HG03280 (cell line): ENCODE measurements around the gene LITAF.

Source experiments
- ATAC-seq: cut with Tn5 transposase; IDR thresholded peaks from one replicate; pipeline ENCODE4 v1.9.1; 2021; ENCODE audit warnings: mild to moderate bottlenecking, moderate library complexity; ENCODE audit not compliant: unreplicated experiment

The LITAF gene

GRCh38 chr16:11586856-11587642 is at the start of gene LITAF:
Gene LITAF (minus strand): TSS chr16:11586919. CDS start chr16:11556730, 30,189 bp downstream.
- ATAC-seq: peak; percentile 48

DNA sequence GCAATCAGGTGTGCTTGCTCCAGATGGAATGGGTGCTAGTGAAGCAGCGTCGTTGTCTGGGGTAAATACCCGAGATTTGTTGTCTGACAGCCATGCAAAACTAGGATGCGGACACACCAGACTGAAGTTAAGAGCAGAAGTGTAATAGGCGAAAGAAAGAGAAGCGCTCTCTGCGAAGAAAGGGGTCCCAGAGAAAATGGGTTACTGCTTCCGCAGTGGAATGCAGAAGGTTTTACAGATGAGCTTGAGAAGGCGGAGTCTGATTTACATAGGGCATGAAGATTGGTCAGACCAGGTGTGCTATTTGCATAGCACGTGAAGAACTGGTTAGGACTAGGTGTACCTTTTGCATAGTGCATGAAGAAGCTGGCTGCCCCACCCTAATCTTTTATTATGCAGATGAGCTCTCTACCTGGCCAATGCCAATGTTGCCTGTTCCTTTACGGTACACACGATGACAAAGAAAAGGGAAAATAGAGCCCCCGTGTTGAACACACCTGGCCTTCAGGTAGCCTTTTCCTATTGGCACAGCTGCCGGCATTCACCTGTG is 49.5 kb upstream of the LITAF start:
- no peak for ATAC-seq

DNA sequence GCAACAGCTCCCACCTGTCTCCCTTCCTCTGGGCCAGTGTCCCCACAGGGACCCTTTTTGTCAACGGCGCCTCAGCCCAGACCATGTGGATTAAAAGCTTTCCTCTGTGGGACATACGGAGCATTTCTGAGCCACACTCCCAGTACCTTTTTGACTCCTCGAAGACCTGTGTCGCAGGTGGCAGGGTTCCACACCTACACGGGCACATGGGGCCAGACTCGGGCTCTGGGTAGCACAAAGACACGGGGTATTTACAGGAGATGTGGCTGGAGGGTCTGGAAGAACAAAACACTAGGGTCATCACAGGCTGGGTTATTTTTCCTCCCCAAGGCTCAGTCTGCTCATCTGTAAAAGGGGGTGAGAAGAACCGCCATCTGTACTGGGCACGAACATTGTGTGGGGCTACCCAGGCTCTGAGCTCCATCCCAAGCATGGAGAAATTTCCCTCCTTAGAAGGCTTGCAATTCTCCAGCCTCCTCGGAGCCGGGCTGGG is 49.0 kb upstream of the LITAF start:
- ATAC-seq: no peak

DNA sequence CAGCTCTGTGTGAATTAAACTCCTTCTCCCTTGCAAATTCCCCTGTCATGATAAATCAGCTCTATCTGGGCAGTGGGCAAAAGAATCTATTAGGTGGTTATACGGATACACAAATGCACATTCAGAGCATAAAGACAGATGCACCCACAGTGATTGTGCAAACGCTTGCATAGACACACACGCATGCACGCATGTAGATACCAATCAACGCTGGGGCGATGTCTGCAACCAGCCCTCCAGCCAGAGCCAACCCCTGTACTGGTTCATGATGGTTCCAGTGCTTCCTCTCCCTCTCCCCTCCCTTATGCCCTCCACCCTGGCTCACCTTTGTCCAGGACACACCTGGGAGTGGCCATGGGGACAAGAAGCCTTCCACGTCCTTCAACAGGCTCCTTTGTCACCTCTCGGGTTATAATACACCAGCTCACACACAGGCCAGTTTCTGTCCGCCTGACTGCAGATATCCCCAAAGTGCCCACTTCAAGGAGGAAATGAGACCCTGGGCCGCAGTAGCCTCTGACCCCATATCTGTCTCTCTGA is 48.5 kb upstream of the LITAF start:
- ATAC-seq: no peak

GRCh38 chr16:11634312-11634711 is 47.6 kb upstream of the LITAF start:
- ATAC-seq: no peak

DNA sequence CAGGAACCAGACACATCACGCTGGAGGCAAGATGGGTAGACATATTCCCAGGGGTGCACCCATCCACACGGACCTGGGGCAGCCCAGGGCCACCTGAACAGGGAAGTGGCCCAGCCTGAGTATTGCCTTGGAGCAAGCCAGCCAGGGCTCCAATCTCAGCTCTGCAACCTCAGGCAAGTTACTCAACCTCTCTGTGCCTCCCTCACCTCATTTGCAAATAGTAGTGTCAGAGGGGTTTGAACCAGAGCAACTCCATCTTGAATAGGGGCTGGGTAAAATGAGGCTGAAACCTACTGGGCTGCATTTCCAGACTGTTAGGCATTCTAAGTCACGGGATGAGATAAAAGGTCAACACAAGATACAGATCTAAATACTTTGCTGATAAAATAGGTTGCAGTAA is 46.4 kb upstream of the LITAF start:
- ATAC-seq: no peak

DNA sequence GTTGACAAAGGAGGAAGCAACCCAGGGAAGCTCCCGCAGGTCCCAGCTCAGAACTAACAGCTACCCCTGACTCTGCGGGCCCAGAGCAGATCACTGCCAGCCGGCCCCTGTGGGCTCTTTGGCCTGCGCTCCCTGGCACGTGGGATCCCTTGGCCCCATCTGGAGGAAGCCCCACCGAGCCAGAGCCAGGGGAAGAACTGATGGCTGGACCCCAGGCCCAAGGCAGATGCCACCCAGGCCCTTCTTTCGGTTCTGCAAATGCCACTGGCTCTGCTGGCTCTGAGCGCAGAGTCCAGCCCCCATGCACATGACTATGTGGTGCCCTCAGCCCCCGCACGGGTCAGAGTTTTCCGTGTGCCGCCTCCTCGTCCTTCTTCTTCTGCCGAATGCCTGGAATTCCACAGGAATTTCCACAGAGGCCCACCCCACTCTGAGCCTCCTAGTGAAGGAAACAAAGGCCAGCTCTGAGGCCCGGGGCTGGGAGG is 45.8 kb upstream of the LITAF start:
- no peak for ATAC-seq

GRCh38 chr16:11631214-11631613 is 44.5 kb upstream of the LITAF start:
- no peak for ATAC-seq

- no peak for ATAC-seq
These were observed 44.0 kb upstream of the LITAF start for GRCh38 chr16:11630768-11631056.

DNA sequence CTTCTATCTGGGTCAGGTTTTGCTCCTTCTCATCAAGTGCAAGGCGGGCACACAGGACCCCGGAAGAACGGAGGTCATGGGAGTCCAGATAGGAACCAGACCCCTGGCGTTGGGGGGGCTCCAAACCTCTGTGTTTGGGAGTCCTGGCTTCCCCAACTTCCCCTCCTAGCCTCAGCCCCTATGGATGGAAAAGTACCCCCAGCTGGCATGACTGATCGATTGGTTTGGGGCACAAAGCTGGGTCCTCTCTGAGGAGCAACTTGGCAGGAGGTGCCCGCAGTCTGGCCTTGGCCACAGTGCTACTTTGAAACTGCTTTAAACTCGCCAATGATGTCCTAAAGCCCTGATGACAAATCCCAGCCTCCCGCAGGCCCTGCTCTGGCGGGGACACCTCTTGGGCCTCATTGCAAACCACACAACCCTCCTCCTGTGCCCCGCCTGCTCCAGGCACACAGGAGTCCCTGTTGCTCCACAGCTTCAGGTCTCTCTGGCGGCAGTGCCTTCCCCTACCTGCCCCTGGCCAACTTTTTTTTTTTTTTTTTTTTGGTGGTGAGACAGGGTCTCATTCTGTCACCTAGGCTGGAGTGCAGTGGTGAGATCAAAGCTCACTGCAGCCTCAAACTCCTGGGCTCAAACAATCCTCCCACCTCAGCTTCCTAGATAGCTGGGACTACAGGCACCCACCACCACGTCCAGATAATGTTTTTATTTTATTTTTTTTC is 43.5 kb upstream of the LITAF start:
- ATAC-seq: no peak

DNA sequence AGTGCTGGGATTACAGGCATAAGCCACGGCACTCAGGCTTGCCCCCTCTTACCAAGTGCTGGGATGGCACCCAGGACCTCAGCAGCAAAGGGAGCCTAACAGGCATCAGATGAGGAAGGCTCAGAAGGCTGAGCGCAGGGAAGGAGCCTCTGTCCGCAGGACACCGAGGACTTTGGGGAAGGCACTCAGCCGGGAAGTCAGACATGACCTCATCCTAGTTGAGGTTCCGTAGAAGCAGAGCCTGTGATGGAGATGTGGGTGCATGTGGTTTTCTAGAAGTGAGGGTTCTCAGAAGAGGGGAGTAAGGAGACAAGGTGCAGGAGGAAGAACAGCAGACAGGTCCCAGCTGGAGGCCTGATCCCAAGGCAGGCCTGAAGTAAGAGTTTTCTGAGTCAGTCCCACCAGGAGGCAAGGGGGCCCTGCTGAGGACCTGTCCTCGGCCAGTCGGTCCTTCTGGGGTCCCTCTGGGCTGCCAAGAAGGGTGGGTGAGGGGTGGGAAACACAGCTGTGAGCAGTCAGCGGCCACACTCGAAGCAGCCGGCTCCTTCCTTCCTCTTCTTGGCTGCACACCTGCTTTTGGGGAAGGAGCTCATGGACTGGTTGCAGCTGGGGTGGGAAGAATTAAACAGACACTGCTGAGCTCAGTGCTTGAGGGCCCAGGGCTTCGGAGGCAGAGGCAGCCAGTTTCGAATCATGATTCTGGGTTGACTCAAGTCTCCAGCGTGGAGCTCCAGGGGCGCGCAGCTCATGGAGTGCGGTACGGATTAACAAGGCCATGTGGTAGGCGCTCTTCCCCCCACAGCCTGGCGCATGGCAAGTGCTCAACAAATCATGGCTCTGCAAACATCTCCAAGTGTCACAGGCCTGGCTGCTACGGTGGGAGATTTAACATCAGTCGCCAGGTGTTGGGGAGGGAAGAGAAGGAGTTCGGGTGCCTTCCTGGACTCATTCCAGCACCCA is 42.6 kb upstream of the LITAF start:
- ATAC-seq: no peak

- no peak for ATAC-seq
These were observed 41.2 kb upstream of the LITAF start for GRCh38 chr16:11627822-11628457.

- no peak for ATAC-seq
These were observed 40.6 kb upstream of the LITAF start for GRCh38 chr16:11627292-11627663.

GRCh38 chr16:11626657-11627291 is 40.1 kb upstream of the LITAF start:
- ATAC-seq: no peak

DNA sequence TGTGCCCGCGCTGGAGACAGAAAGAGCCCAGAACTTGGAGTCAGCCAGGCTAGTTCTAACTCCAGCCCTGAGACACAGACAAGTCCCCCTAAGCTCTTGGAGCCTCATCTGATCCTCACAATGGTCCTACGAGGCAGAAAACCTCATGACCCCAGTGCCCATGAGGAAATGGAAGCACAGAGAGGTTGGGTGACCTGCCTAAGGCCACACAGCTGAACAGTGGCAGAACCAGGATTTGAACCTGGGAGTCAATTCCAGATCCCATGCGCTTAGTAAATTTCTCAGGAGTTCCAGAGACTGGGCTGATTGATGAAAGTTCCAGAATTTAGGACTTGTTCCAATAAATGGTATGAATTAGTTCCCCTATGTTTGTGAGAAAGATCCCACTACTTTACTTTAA is 39.0 kb upstream of the LITAF start:
- ATAC-seq: no peak

DNA sequence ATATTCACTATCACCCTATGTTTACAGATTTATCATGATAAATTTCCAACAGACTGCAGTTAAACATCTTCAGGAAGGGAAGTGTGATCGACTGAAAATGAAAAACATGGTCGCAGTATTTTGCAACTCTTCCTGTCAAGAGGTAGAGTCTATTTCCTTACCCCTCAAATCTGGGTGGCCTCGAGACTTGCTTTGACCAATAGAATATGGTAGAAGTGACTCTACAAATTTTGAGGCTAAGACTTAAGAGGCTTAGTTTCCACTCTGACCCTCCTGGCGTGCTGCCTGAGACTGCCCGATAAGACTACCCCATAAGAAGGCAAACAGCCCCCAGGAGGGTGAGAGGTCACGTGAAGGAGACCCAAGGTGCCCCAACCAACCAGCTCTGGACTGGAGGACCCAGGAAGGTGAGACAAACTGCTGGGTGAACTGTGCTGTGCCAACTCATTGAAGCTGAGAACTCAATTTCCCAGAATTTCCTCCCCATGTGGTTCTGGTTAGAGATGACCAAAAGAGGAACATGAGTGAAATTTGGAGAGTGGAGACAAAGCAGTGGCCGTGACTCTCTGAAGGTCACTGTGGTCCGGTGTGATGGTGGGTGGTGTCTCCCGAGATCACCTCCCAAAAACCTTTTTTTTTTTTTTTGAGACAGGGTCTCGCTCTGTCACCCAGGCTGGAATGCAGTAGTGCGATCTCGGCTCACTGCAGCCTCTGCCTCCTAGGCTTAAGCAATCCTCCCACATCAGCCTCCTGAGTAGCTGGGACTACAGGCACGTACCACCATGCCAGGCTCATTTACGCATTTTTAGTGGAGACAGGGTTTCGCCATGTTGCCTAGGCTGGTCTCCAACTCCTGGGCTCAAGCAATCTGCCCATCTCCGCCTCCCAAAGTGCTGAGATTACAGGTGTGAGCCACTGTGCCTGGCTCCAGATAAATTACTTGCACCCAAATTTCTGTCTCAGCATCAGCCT is 38.2 kb upstream of the LITAF start:
- no peak for ATAC-seq

DNA sequence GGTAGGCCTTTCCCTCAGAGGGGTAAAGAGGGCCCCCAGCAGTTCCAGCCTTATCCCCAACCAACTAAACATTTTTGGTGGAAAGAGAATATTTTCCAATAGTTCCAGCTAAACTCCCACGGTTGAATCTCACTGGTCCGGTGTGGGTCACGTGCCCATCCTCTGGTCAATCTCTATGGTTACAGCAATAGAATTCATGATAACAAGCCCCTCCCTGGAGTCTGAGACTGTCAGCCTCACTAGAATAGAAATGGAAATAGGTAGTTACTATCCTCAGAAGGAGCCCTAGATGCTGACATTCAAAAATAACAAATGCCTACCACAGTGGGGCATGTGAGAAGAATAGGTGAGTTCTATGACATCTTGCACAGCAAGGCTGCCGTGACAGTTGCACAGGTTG is 37.5 kb upstream of the LITAF start:
- ATAC-seq: no peak

GRCh38 chr16:11621920-11622651 is 35.4 kb upstream of the LITAF start:
- ATAC-seq: no peak
